Measurements from ENCODE around the gene SORCS2. TPM values are rescaled to one million over a fixed set of nuclear protein-coding genes. Genes with fewer than 3 reads are reported as not detected.
"Not testable (repeated sequence)": the region's sequence is repeated elsewhere in the genome, so short reads cannot be mapped to it uniquely, and the experiment has no call there.

Gene SORCS2
- total RNA-seq, 1 experiment from 2014 or later = 0.05 TPM

- Histone ChIP-seq H3K27ac (no peak overlapping the region), H3K36me3 (no peaks in the 10 kb centered on the region), H3K4me3 (no peak overlapping the region), H3K4me1 (replicated peaks) (no peaks in the 10 kb centered on the region), H3K9me3 (replicated peaks) (peaks cover 8% of the 10 kb centered on the region; the same call in 1 of the 2 replicates), H3K27me3 (replicated peaks) (no peaks in the 10 kb centered on the region)
- DNase-seq (ENCODE audit: low read depth in 1 of 2, low spot score in 2 of 2) = no peak
Measured at GRCh38 chr4:7559741-7560395, 367.5 kb downstream of the SORCS2 start.

GRCh38 chr4:7561557-7561956 lies 369.2 kb downstream of the SORCS2 start:
- H3K36me3 ChIP-seq = no peaks in the 10 kb centered on the region
- H3K9me3 ChIP-seq (replicated peaks) = peaks cover 3% of the 10 kb centered on the region; the same call in 1 of the 2 replicates
- no peaks in the 10 kb centered on the region for H3K27me3 ChIP-seq (replicated peaks)
- H3K4me3 ChIP-seq = no peak overlapping the region
- no peak overlapping the region for H3K27ac ChIP-seq
- no peak for DNase-seq (ENCODE audit: low read depth in 1 of 2, low spot score in 2 of 2)
- H3K4me1 ChIP-seq (replicated peaks) = no peaks in the 10 kb centered on the region

DNA sequence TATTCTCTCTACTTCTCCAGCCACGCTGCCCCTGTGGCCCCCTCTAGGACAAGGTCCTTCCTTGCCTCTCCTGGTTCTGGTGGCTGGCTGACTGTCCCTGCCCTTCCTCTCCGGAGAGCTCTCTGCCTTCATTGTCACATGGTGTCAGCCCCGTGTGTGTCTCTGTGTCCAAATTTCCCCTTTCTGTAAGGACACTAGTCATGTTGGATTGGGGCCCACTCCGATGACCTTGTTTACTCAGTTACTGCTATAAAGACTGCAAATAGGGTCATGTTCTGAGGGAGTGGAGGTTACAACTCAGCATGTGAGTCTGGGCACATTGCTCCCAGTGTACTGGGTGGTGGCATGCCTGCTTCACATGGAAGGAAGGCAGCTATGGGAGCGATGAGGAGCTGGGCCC lies 371.9 kb downstream of the SORCS2 start:
- DNase-seq (ENCODE audit: low read depth in 1 of 2, low spot score in 2 of 2) = no peak
- Histone ChIP-seq H3K4me1 (replicated peaks) (no peaks in the 10 kb centered on the region), H3K9me3 (replicated peaks) (peaks cover 3% of the 10 kb centered on the region; the same call in 1 of the 2 replicates), H3K4me3 (no peak overlapping the region), H3K36me3 (no peaks in the 10 kb centered on the region), H3K27me3 (replicated peaks) (no peaks in the 10 kb centered on the region), H3K27ac (no peak overlapping the region)

GRCh38 chr4:7565483-7565882 lies 373.1 kb downstream of the SORCS2 start:
- no peak for DNase-seq (ENCODE audit: low read depth in 1 of 2, low spot score in 2 of 2)
- H3K4me3 ChIP-seq = no peak overlapping the region
- H3K4me1 ChIP-seq (replicated peaks) = no peaks in the 10 kb centered on the region
- no peaks in the 10 kb centered on the region for H3K27me3 ChIP-seq (replicated peaks)
- no peak overlapping the region for H3K27ac ChIP-seq
- peaks cover 3% of the 10 kb centered on the region; the same call in 1 of the 2 replicates for H3K9me3 ChIP-seq (replicated peaks)
- H3K36me3 ChIP-seq = no peaks in the 10 kb centered on the region

GRCh38 chr4:7569810-7570783 lies 377.8 kb downstream of the SORCS2 start:
- Histone ChIP-seq H3K27ac (no peak overlapping the region), H3K4me3 (no peak overlapping the region), H3K27me3 (replicated peaks) (0 out of 2 replicates have a peak, but pooled peaks cover 2% of the 10 kb centered on the region), H3K4me1 (replicated peaks) (no peaks in the 10 kb centered on the region), H3K36me3 (no peaks in the 10 kb centered on the region), H3K9me3 (replicated peaks) (no peaks in the 10 kb centered on the region)
- no peak for DNase-seq (ENCODE audit: low read depth in 1 of 2, low spot score in 2 of 2)

GRCh38 chr4:7571001-7571400 lies 378.7 kb downstream of the SORCS2 start:
- Histone ChIP-seq H3K36me3 (no peaks in the 10 kb centered on the region), H3K4me3 (no peak overlapping the region), H3K27ac (no peak overlapping the region), H3K4me1 (replicated peaks) (no peaks in the 10 kb centered on the region), H3K27me3 (replicated peaks) (0 out of 2 replicates have a peak, but pooled peaks cover 2% of the 10 kb centered on the region), H3K9me3 (replicated peaks) (no peaks in the 10 kb centered on the region)
- no peak for DNase-seq (ENCODE audit: low read depth in 1 of 2, low spot score in 2 of 2)

- H3K36me3 ChIP-seq = no peaks in the 10 kb centered on the region
- H3K27me3 ChIP-seq (replicated peaks) = 0 out of 2 replicates have a peak, but pooled peaks cover 2% of the 10 kb centered on the region
- H3K4me3 ChIP-seq = no peak overlapping the region
- no peaks in the 10 kb centered on the region for H3K9me3 ChIP-seq (replicated peaks)
- no peak overlapping the region for H3K27ac ChIP-seq
- no peak for DNase-seq (ENCODE audit: low read depth in 1 of 2, low spot score in 2 of 2)
- H3K4me1 ChIP-seq (replicated peaks) = no peaks in the 10 kb centered on the region
Measured at GRCh38 chr4:7571701-7572100, 379.4 kb downstream of the SORCS2 start.

DNA sequence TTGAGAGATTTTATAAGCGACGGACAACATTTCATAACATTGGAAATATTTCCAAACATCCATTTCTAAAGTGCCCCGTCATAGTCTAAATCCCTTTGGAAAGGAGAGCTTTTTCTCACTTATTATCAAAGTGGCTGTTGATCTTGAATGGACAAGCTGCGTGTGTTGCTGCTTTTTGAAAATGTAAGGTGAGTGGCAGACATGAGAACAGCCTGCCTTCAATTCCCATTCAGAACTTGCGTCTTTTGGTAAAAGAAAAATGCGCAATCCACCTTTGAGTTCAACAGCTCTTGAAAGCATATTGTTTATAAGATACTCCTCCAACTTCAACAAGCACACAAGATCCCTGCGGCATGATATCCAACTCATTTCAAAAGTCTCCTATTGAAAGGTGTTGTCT lies 380.6 kb downstream of the SORCS2 start:
- Histone ChIP-seq H3K4me3 (no peak overlapping the region), H3K27me3 (replicated peaks) (0 out of 2 replicates have a peak, but pooled peaks cover 2% of the 10 kb centered on the region), H3K4me1 (replicated peaks) (no peaks in the 10 kb centered on the region), H3K27ac (no peak overlapping the region), H3K9me3 (replicated peaks) (no peaks in the 10 kb centered on the region), H3K36me3 (no peaks in the 10 kb centered on the region)
- DNase-seq (ENCODE audit: low read depth in 1 of 2, low spot score in 2 of 2) = no peak

DNA sequence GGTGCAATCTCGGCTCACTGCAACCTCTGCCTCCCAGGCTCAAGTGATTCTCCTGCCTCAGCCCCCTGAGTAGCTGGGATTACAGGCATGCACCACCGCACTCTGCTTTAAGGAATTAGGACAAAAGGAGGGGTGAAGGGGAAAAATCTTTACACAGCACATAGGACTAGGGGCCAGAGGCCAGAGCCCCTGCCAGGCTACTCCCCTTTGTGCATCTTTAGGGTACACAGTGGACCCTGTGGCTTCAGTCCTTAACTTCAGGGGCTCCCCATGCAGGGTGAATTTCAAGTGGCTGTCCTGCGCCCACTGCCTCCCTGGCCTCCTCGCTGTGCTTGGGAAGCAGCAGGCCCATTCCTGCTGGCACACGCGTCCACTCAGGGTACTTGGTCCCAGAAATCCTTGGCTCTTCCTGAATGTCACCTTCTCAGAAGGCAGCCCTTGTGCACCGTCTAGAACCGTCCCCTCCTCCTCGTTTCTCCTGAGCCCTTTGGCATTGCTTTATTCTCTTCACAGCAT lies 381.3 kb downstream of the SORCS2 start:
- 0 out of 2 replicates have a peak, but pooled peaks cover 5% of the 10 kb centered on the region for H3K9me3 ChIP-seq (replicated peaks)
- no peak overlapping the region for H3K27ac ChIP-seq
- no peak for DNase-seq (ENCODE audit: low read depth in 1 of 2, low spot score in 2 of 2)
- no peaks in the 10 kb centered on the region for H3K4me1 ChIP-seq (replicated peaks)
- no peaks in the 10 kb centered on the region for H3K36me3 ChIP-seq
- no peak overlapping the region for H3K4me3 ChIP-seq
- H3K27me3 ChIP-seq (replicated peaks) = 0 out of 2 replicates have a peak, but pooled peaks cover 2% of the 10 kb centered on the region

DNA sequence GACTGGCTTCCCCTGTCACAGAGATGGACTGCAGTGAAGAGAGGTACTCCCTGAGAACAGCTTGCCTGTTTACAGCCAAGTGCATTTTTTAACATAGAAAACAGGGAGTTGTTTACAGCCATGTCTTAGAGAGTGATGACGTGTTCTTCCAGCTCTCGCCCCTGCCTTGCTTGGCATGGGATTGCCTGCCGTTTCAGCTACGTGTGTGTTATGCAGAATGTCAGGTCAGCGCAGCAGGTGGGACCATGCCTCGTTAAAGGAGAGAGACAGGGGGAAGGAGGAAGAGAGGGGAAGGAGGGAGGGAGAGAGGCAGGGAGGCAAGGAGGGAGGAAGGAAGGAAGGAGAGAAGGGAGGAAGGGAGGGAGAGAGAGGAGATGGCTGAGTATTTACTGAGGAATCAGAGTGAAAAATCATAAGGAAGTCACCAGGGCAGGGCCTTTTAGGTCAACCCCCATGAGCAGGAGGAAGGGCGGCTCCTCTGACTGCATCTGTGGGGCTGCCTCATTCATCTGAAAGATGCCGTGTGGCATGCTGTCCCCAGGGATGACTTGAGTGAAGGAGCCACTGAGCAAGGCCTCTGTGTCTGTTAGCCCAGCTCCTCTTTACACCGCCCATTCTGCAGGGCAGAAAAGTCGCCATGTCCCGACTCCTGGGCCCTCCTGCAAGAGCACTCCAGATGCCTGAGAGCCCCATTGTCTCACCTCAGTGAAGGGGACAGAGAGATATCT lies 382.1 kb downstream of the SORCS2 start:
- Histone ChIP-seq H3K27me3 (replicated peaks) (0 out of 2 replicates have a peak, but pooled peaks cover 2% of the 10 kb centered on the region), H3K4me3 (no peak overlapping the region), H3K36me3 (no peaks in the 10 kb centered on the region), H3K9me3 (replicated peaks) (0 out of 2 replicates have a peak, but pooled peaks cover 5% of the 10 kb centered on the region), H3K4me1 (replicated peaks) (no peaks in the 10 kb centered on the region), H3K27ac (no peak overlapping the region)
- no peak for DNase-seq (ENCODE audit: low read depth in 1 of 2, low spot score in 2 of 2)

- no peaks in the 10 kb centered on the region for H3K36me3 ChIP-seq
- H3K9me3 ChIP-seq (replicated peaks) = 0 out of 2 replicates have a peak, but pooled peaks cover 5% of the 10 kb centered on the region
- DNase-seq (ENCODE audit: low read depth in 1 of 2, low spot score in 2 of 2) = no peak
- H3K27ac ChIP-seq = no peak overlapping the region
- H3K4me3 ChIP-seq = no peak overlapping the region
- H3K27me3 ChIP-seq (replicated peaks) = 0 out of 2 replicates have a peak, but pooled peaks cover 2% of the 10 kb centered on the region
- H3K4me1 ChIP-seq (replicated peaks) = no peaks in the 10 kb centered on the region
Measured at GRCh38 chr4:7575426-7575825, 383.1 kb downstream of the SORCS2 start.

DNA sequence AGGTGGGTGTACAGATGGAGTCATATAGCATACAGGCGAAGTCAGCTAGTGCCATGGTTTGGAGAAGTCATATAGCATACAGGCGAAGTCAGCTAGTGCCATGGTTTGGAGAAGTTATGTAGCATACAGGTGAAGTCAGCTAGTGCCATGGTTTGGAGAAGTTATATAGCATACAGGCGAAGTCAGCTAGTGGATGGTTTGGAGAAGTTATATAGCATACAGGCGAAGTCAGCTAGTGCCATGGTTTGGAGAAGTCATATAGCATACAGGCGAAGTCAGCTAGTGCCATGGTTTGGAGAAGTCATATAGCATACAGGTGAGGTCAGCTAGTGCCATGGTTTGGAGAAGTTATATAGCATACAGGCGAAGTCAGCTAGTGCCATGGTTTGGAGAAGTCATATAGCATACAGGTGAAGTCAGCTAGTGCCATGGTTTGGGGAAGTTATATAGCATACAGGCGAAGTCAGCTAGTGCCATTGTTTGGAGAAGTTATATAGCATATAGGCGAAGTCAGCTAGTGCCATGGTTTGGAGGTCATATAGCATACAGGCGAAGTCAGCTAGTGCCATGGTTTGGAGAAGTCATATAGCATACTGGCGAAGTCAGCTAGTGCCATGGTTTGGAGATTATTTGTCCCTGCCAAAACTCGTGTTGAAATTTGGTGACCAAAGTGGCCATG lies 385.2 kb downstream of the SORCS2 start:
- H3K27me3 ChIP-seq (replicated peaks); H3K9me3 ChIP-seq (replicated peaks); H3K27ac ChIP-seq; DNase-seq (ENCODE audit: low read depth in 1 of 2, low spot score in 2 of 2); H3K4me3 ChIP-seq; H3K36me3 ChIP-seq; H3K4me1 ChIP-seq (replicated peaks): not testable (repeated sequence)

GRCh38 chr4:7581477-7581876 lies 389.1 kb downstream of the SORCS2 start:
- Histone ChIP-seq H3K36me3 (no peaks in the 10 kb centered on the region), H3K4me1 (replicated peaks) (no peaks in the 10 kb centered on the region), H3K9me3 (replicated peaks) (0 out of 2 replicates have a peak, but pooled peaks cover 5% of the 10 kb centered on the region), H3K27ac (no peak overlapping the region), H3K4me3 (no peak overlapping the region), H3K27me3 (replicated peaks) (no peaks in the 10 kb centered on the region)
- DNase-seq (ENCODE audit: low read depth in 1 of 2, low spot score in 2 of 2) = no peak
